ENCODE results near the gene FAM117B. TPM values are rescaled to one million over a fixed set of nuclear protein-coding genes. Genes with fewer than 3 reads are reported as not detected.
"Not testable (repeated sequence)": the region's sequence is repeated elsewhere in the genome, so short reads cannot be mapped to it uniquely, and the experiment has no call there.

FAM117B gene
- total RNA-seq, 1 experiment from 2014 or later = 2.3 TPM

DNA sequence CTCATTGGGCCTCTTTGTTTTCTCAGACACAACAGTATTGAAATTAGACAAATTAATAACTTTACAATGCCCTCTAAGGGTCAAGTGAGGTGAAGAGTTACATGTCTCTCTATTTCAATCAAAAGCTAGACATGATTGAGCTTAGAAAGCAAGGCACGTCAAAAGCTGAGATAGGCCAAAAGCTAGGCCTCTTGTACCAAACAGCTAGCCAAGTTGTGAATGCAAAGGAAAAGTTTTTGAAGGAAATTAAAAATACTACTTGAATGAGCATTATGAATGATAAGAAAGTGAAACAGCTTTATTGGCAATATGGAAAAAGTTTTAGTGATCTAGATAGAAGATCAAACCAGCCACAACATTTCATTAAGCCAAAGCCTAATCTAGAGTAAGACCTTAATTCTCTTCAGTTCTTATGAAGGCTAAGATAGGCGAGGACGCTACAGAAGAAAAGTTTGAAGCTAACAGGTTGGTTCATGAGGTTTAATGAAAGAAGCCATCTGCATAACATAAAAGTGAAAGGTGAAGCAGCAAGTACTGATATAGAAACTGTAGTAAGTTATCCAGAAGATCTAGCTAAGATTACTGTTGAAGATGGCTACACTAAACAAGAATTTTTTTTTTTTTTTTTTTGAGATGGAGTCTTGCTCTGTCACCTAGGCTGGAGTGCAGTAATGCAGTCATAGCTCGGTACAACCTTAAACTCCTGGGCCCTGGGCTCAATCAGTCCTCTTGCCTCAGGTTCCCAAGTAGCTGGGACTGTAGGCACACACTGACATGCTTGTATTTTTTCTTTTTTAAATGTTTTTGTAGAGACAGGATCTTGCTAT, 65.5 kb downstream of the FAM117B start:
- no peak for DNase-seq (ENCODE audit: low spot score)

DNA sequence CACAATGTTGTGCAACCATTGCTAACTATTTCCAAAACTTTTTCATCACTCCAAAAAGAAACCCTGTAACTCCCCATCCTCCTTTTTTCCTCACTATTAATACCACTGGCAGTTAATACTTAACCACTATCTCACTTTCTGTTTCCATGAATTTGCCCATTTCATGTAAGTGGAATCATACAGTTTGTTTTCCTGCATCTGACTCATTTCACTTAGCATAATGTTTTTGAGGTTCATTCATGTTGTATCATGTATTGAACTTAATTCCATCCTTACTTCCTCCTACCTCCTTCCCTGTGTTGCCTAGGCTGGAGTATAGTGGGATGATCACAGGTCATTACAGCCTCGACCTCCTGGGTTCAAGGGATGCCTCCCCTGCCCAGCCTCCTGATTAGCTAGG, 68.3 kb downstream of the FAM117B start:
- DNase-seq (ENCODE audit: low spot score) = no peak

DNA sequence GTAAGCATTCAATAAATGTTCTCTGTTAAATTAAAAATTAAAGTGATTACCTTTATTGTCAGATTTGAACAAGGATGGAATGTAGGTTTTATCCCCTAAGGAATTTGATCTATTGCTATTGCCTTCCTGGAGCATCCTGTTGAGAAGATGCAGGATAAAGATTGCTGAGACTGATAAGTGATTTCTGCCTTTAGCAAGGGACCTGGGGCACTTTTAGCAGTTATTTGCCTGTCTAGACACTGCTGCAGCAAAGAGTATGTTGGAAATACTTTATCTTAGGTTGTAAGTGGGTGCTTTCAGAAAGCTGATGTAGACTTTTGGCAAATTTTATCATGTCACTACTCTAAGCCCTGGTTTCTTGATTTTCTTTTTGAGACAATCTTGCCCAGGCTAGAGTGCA, 69.5 kb downstream of the FAM117B start:
- no peak for DNase-seq (ENCODE audit: low spot score)

DNA sequence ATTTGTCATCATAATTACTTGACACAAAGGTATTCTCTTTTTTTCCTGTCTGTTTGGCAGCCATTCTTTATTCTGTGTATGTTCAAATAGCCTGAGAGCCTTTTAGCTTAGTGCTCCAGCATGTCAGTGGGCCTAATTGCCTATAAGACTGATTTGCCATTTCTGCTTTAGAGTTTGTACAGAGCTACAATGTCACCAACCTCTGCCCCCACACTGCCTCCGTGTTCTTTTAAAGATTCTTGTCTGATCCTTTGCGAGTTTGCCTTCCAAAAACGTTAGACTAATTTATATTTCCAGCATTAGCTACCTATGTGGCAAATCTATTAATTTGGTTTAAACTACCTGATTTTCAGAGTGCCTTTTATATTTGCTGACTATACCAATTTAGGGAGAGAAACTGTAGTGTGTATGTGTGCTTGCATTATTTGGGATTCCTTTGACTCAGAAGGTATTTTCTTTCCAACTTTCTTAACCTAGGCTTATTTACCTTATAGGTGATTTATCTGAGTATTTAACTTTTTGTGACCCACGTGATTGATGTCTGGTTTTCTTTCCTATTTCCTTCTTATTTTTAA, 70.8 kb downstream of the FAM117B start:
- no peak for DNase-seq (ENCODE audit: low spot score)

DNA sequence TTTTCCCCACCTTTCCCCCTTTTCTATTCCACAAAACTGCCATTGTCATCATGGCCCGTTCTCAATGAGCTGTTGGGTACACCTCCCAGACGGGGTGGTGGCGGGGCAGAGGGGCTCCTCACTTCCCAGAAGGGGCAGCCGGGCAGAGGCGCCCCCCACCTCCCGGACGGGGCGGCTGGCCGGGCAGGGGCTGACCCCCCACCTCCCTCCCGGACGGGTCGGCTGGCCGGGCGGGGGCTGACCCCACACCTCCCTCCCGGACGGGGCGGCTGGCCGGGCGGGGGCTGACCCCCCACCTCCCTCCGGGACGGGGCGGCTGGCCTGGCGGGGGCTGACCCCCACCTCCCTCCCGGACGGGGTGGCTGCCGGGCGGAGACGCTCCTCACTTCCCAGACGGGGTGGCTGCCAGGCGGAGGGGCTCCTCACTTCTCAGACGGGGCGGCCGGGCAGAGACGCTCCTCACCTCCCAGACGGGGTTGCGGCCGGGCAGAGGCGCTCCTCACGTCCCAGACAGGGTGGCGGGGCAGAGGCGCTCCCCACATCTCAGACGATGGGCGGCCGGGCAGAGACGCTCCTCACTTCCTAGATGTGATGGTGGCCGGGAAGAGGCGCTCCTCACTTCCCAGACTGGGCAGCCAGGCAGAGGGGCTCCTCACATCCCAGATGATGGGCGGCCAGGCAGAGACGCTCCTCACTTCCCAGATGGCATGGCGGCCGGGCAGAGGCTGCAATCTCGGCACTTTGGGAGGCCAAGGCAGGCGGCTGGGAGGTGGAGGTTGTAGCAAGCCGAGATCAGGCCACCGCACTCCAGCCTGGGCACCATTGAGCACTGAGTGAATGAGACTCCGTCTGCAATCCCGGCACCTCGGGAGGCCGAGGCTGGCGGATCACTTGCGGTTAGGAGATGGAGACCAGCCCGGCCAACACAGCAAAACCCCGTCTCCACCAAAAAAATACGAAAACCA, 80.5 kb downstream of the FAM117B start:
- DNase-seq (ENCODE audit: low spot score) = not testable (repeated sequence)

DNA sequence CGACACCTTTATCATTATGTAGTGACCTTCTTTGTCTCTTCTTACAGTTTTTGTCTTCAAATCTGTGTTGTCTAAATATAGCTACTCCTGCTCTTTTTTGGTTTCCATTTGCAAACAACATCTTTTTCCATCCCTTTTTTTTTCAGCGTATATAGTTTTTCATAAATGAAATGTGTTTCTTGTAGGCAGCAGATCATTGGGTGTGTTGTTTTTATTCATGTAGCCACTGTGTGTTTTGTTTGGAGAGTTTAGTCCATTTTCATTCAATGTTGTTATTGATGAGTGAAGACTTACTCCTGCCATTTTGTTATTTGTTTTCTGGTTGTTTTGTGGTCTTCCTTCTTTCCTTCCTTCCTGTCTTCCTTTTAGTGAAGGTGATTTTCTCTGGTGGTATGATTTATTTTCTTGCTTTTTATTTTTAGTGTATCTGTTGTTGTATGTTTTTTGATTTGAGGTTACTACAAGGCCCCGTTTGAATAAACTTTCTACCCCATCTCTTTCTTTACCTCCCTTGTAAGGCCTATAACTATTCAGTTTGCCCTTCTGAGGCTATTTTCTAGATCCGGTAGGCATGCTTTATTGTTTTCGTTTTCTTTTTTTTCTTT, 81.4 kb downstream of the FAM117B start:
- no peak for DNase-seq (ENCODE audit: low spot score)

DNA sequence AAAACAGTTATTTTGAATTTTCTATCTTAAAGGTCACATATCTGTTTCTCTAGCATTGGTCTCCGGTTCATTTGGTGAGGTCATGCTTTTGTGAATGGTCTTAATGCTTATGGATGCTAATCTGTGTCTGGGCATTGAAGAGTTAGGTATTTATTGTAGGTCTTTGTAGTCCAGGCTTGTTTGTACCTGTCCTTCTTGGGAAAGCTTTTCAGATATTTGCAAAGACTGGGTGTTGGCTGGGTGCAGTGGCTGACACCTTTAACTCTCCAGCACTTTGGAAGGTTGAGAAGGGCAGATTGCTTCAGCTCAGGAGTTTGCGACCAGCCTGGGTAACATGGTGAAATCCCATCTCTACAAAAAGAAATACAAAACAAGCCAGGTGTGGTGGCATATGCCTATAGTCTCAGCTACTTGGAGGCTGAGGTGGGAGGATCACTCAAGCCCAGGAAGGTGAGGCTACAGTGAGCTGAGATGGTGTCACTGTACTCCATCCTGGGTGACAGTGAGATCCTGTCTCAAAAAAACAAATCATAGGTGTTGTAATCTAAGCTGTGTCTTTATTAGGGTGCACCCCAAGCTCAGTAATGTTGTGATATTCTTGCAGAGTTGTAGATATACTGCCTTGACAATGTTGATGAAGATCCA, 82.3 kb downstream of the FAM117B start:
- DNase-seq (ENCODE audit: low spot score) = no peak

DNA sequence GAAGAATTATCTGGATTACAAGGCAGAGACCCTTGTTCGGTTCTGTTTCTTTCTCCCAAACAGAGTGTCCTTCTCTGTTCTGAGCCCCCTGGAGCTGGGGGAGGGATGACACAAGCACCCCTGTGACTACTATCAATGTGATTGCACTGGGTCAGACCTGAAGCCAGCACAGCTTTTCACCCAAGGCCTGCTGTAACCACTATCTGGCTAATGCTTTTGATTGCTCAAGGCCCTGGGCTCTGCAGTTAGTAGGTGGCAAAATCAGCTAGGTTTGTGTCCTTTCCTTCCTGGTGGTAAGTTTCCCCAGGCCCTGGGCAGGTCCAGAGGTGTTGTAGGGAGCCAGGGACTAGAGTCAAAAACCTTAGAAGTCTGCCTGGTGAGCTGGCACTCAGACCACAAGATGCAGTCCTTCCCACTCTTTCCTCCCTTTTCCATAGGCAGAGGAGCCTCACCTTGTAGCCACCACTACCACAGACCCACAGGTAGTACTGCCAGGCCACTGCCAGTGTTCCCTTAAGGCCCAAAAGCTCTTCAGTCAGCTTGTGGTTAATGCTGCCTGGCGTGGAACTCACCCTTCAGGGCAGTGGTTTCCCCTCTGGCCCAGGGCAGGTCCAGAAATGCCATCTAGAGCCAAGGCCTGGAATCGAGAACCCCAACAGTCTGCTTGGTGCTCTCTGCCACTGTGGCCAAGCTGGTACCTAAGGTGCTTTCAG, 83.0 kb downstream of the FAM117B start:
- no peak for DNase-seq (ENCODE audit: low spot score)

DNA sequence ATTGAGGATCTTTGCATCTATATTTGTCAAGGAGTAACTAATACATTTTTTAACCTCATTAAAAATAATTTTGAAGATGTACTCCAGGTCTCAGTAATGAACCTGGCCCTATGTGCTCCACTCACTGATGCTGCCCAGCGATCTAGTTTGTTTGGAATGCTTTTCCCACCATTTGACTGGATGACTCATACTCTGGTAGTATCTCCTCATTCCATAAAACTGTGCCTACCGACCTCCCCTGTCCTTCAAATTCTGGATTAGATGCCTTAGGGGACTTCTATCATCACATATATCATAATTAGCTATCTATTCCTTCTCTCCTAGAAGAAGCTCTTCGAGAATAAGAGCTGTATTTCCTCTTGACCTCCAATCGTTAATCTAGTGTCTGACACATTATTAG, 83.8 kb downstream of the FAM117B start:
- peak; percentile 79 for DNase-seq (ENCODE audit: low spot score)

DNA sequence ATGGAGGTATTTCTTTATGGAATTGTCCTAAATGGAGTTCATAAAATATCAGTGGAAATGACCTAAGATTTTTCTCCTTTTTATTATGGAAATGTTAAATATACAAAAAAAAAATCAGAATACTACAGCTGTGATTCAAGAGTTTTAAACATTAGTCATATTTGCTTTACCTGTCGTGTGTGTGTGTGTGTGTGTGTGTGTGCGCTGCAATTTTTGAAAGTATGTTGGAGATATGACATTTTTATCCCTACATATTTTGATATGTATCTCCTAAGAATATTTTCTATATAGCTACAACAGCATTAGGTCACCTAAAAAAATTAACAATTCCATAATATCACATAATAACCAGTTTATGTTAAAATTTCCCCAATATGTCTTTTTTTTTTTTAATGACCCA, 85.5 kb downstream of the FAM117B start:
- DNase-seq (ENCODE audit: low spot score) = no peak

DNA sequence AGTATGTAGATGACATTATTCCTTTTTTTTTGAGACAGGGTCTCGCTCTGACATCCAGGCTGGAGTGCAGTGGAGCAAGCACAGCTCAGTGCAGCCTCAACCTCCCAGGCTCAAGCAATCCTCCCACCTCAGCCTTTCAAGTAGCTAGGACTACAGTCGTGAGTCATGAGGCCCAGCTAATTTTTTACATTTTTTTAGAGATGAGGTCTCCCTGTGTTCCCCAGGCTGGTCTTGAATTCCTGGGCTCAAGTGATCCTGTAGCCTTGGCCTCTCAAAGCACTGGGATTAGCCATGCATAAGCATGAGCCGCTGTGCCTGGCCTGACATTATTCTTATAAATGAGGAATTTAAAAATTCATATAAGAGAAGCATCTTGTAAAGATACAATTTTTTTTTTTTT, 86.9 kb downstream of the FAM117B start:
- DNase-seq (ENCODE audit: low spot score) = peak; percentile 15

DNA sequence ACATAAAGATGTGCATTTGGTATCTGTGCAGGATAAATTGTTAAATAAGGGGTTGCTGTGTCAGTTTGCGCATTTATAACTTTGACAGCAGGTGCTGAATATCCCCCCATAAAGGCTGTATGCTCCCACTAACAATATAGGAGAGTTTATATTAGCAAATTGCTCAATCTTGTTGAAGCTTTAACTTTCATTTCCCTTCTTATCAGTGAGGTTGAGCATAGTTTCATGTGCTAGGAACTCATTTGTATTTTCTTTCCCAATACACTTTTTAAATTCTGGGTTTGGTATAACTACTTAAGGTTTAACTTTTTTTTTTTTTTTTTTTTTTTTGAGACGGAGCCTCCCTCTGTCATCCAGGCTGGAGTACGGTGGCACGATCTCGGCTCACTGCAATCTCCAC, 89.0 kb downstream of the FAM117B start:
- DNase-seq (ENCODE audit: low spot score) = no peak

DNA sequence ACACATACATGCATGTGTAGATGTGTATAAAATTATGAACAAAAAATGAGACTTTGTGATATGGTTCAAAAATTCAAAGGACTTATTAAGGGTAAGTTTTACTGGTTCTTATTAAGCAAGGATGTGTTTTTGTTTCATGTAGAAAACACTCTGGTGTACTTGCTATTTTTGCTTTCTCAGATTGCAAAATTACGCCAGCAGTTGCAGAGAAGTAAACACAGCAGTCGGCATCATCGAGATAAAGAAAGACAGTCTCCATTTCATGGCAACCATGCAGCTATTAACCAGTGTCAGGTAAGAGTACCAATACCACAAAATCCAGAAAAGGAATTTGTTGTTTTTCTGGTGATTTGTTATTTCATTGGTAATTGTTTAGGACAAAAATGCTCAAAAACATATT, 91.3 kb downstream of the FAM117B start:
- DNase-seq (ENCODE audit: low spot score) = no peak

DNA sequence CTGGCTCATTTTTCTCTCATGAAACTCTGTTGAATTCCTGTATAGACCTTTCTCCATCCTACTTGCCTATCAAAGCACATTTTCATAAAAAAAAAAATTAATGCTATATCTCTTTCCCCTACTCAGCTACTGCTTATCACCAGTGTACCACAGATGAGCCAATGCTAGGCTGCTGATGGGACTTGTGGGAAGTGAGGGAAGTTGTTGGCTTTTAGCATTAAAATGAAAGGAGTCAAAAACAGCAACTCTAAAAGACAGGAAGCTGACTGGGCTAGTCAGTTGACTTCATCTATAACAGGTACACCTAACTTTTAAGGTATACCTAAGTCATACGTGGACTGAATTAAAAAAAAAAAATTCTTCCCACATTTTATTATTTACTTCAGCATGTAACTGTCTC, 102.1 kb downstream of the FAM117B start:
- no peak for DNase-seq (ENCODE audit: low spot score)

DNA sequence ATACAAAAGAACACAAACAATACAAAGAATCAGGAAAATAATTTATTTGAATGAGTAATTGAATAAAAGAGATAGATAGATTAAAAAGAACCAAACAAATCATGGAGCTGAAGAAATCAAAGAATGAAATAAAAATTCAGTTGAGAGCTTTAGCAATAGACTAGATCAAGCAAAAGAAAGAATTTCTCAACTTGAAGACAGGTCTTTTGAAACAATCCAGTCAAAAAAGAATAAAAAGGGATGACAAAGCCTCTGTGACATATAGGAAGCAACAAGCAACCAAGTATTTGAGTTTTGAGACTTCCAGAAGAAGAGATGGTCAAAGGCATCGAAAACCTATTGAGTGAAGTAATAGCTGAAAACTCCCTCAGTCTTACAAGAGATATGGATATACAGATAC, 108.8 kb downstream of the FAM117B start:
- no peak for DNase-seq (ENCODE audit: low spot score)

DNA sequence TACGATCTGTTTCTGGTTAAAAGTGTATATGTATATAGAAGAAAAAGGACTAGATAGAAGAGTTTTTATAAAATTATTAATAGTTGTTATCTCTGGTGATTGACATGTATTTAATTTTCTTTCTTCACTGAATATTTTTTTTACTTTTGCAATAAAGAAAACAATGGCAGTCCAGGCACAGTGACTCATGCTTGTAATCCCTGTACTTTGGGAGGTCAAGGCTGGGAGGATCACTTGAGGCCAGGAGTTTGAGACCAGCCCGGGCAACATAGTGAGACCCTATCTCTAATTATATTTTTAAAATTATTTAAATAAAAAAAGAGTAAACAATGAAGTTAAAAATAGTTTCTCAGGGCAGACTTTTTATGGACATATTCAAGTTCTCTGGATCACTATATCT, 114.7 kb downstream of the FAM117B start:
- no peak for DNase-seq (ENCODE audit: low spot score)

DNA sequence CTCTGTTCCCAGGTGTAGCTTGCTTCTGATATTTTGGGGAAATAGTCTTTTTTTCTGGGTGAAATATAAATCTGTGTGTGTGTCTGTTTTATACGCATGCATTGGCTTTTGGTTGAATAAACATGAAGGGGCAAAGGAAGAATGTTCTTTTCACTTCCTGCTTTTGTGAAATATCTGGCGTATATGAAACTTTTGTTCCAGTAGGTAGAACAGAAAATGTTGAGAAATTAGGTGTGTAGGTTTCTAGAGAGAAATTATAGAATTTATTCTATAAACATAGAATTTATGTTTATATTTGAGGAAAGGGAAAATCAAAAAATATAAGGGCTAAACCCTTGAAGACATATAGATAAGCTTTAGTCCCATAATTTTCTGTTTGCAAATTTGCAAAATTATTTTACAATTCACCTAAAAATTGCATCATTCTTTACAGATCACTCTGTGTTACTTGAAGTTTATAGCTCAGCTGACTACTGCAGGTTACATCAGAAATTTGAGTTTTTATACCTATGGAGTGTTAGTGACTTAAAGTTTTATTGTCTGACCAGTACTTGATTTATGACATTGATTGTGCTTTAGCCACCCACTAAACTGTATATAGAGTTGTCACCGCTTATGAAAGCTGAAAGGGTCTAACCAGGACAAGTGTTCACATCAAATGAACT, 116.1 kb downstream of the FAM117B start:
- no peak for DNase-seq (ENCODE audit: low spot score)

DNA sequence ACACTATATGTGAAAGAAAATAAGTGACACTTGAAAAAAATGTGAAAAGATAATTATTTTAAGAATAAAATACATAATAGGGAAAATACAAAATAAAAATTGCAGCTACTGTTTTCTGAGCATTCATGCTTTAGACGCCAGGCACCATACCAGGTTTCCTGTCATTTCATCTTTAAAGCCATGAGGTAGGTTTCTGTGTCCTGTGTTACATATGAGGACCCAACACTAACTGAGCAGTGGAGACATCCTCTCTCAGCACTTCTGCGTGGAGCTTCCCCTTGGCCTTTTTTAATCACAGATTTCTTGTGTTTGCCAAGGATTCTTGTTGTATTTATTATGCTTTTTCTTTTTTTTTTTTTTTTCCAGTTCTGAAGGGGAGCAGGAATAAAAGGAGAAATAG, 117.3 kb downstream of the FAM117B start:
- DNase-seq (ENCODE audit: low spot score) = no peak

DNA sequence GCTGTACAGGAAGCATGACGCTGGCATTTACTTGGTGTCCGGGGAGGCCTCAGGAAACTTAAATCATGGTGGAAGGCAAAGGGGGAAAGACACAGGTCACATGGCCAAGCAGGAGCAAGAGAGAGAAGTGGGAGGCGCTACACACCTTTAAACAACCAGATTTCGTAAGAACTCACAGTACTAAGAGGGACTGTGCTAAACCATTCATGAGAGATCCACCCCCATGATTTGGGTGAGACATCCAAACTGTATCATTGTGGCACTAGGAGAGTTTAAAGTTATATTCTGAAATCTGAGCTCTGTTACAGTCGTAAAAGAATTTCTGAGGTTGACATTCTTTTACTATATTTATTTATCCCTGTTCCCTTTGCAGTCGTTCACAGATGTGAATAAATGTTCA, 120.2 kb downstream of the FAM117B start:
- DNase-seq (ENCODE audit: low spot score) = no peak

DNA sequence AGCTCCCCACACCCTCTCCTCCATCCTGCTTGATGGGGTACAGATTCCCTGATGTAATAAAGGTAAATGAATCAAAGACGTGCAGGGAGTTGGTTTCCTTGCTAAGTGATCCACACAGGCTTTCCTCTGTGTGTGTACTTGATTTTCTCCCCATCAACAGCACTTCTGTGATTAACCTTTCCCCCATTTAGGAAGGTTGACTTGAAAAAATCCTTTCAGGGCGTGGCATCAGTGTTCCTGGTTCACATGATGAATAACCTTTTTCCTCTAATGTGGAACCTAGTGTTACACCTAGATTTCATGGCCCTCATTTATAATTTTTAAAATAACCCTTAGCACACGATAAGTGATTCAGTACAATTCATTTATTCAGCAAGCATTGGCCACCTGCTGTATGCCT, 121.8 kb downstream of the FAM117B start:
- no peak for DNase-seq (ENCODE audit: low spot score)
